Large intestine (tissue), 3 donors: Measurements from ENCODE around the gene CNGA2. TPM values are rescaled to one million over a fixed set of nuclear protein-coding genes. Genes with fewer than 3 reads are reported as not detected.

Experiments
- DNase-seq, 2 donors: peaks; one replicate each; pipeline versions ENCODE4 v3.0.0 to v3.0.0-alpha.2; 2013
- H3K27ac ChIP-seq: one replicate; pipeline ENCODE4 v1.5.1; 2013; ENCODE audit warnings: low read length
- H3K27me3 ChIP-seq: 2 replicates; pipeline ENCODE4 v1.6.1; 2013; ENCODE audit warnings: low read length; ENCODE audit not compliant: control insufficient read depth, insufficient read depth
- H3K36me3 ChIP-seq: 2 replicates; pipeline ENCODE4 v1.6.1; 2013; ENCODE audit warnings: low read length; ENCODE audit not compliant: control insufficient read depth, insufficient read depth
- H3K4me1 ChIP-seq: one replicate; pipeline ENCODE4 v1.6.1; 2013; ENCODE audit warnings: low read length; ENCODE audit not compliant: control insufficient read depth, insufficient read depth
- H3K4me3 ChIP-seq: one replicate; pipeline ENCODE4 v1.5.1; 2013; ENCODE audit warnings: low read length
- H3K9me3 ChIP-seq: one replicate; pipeline ENCODE4 v1.6.1; 2013; ENCODE audit warnings: mild to moderate bottlenecking, low read depth, low read length, moderate library complexity; ENCODE audit not compliant: control insufficient read depth
- WGBS: methylation state at CpG from one replicate; pipeline ENCODE4 v1.1.5; 2013; ENCODE audit warnings: low lambda C conversion rate; ENCODE audit not compliant: insufficient coverage; 5-methylcytosine and 5-hydroxymethylcytosine counted together
- polyA plus RNA-seq: library from polyadenylated mRNA; unstranded; fragments of 120-200 nt; gene quantifications from one replicate; pipeline ENCODE4 v1.2.1, GENCODE V29; 2013

Gene CNGA2
- polyA plus RNA-seq, 1 donor = not detected

DNA sequence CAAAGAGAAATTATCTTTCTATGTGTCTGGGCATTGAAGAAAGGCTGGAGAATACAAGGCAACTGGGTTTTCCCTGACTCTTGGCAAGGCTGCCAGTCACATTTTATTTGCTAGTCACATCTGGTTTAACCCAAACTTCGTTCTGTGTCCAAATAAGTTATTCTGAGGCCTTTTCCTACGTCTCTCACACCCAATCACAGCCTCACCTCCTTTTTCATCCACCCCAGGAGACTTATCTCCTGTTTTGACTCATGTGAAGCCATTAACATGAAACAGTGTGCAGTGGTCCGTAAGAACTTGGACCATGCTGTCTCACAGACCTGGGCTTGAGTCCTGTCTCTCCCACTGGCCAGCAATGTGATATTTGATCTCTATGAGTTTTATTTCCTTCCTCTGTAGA, 59.3 kb downstream of the CNGA2 start:
- Histone ChIP-seq H3K27me3 (no peaks in the 10 kb centered on the region), H3K4me3 (no peak overlapping the region), H3K4me1 (no peaks in the 10 kb centered on the region), H3K27ac (no peak overlapping the region), H3K9me3 (no peaks in the 10 kb centered on the region), H3K36me3 (no peaks in the 10 kb centered on the region)
- WGBS = no CpG with 5 or more reads among the region's 3 CpGs
- DNase-seq = no peak

Other genes starting within 250 kb of the CNGA2 start
- not detected for gene PASD1, start 171.1 kb upstream of the CNGA2 start, polyA plus RNA-seq
- 2.1 TPM for gene PRRG3, start 39.3 kb upstream of the CNGA2 start, polyA plus RNA-seq
- gene FATE1, start 18.7 kb upstream of the CNGA2 start, polyA plus RNA-seq = 0.09 TPM
- gene MAGEA4, start 178.1 kb downstream of the CNGA2 start, polyA plus RNA-seq = not detected
- 47.5 TPM for gene GABRE, start 239.9 kb downstream of the CNGA2 start, polyA plus RNA-seq